SU-DHL-6 (cell line): ENCODE data around the gene TMEM231.

ENCODE experiments used
- EZH2phosphoT487 ChIP-seq: fragments of 200-600 bp; sonication (generic), shearing (Covaris generic); conservative IDR thresholded peaks from 2 replicates; pipeline ENCODE4 v1.6.1; 2018; ENCODE audit warnings: mild to moderate bottlenecking, antibody characterized with exemption, low read length, moderate library complexity, mixed read lengths
- TF ChIP-seq, protein P1 (sequence below): fragments of 200-600 bp; sonication (generic); IDR thresholded peaks from one replicate; pipeline ENCODE4 v1.5.1; 2017; ENCODE audit warnings: antibody characterized with exemption, mild to moderate bottlenecking, low read length, moderate library complexity; ENCODE audit not compliant: insufficient read depth, poor library complexity, severe bottlenecking

DNA sequence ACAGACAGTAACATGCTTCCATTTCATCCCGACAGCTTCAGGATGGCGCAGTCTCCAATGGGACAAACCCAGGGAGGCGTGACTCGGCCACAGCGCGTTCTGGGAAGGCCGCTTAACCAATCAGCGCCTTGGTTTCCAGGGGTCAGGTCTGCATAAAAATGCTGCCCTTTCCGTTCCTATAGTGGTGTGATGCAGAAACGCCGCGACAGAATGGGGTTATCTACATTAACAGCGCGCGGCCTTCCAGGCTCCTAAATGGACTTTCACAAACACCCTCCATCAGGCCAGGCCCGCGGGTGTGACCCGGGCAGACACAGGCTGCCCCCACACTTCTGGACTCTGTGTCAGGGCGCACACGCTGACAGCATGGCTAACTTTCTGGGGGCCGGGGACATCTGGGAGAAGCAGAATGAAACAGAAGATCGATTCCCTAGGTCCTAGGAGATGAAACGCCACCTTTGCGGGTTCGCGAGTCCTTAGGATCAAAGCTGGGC lies 792 bp downstream of the TMEM231 start:
- TF ChIP-seq, protein P1, sequence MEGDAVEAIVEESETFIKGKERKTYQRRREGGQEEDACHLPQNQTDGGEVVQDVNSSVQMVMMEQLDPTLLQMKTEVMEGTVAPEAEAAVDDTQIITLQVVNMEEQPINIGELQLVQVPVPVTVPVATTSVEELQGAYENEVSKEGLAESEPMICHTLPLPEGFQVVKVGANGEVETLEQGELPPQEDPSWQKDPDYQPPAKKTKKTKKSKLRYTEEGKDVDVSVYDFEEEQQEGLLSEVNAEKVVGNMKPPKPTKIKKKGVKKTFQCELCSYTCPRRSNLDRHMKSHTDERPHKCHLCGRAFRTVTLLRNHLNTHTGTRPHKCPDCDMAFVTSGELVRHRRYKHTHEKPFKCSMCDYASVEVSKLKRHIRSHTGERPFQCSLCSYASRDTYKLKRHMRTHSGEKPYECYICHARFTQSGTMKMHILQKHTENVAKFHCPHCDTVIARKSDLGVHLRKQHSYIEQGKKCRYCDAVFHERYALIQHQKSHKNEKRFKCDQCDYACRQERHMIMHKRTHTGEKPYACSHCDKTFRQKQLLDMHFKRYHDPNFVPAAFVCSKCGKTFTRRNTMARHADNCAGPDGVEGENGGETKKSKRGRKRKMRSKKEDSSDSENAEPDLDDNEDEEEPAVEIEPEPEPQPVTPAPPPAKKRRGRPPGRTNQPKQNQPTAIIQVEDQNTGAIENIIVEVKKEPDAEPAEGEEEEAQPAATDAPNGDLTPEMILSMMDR = no peak
- no peak for TF ChIP-seq EZH2phosphoT487
